ENCODE results near the gene CX3CR1.

GRCh38 chr3:39268549-39268900 lies 11.3 kb downstream of the CX3CR1 start:
- TF ChIP-seq, protein P1, sequence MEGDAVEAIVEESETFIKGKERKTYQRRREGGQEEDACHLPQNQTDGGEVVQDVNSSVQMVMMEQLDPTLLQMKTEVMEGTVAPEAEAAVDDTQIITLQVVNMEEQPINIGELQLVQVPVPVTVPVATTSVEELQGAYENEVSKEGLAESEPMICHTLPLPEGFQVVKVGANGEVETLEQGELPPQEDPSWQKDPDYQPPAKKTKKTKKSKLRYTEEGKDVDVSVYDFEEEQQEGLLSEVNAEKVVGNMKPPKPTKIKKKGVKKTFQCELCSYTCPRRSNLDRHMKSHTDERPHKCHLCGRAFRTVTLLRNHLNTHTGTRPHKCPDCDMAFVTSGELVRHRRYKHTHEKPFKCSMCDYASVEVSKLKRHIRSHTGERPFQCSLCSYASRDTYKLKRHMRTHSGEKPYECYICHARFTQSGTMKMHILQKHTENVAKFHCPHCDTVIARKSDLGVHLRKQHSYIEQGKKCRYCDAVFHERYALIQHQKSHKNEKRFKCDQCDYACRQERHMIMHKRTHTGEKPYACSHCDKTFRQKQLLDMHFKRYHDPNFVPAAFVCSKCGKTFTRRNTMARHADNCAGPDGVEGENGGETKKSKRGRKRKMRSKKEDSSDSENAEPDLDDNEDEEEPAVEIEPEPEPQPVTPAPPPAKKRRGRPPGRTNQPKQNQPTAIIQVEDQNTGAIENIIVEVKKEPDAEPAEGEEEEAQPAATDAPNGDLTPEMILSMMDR (IDR thresholded peaks at IDR 0.05; ENCODE audit: insufficient read depth, low read length): no peak
- TF ChIP-seq POLR2AphosphoS5 (IDR thresholded peaks at IDR 0.05; ENCODE audit: low read depth): no peak
- TF ChIP-seq, protein P2, sequence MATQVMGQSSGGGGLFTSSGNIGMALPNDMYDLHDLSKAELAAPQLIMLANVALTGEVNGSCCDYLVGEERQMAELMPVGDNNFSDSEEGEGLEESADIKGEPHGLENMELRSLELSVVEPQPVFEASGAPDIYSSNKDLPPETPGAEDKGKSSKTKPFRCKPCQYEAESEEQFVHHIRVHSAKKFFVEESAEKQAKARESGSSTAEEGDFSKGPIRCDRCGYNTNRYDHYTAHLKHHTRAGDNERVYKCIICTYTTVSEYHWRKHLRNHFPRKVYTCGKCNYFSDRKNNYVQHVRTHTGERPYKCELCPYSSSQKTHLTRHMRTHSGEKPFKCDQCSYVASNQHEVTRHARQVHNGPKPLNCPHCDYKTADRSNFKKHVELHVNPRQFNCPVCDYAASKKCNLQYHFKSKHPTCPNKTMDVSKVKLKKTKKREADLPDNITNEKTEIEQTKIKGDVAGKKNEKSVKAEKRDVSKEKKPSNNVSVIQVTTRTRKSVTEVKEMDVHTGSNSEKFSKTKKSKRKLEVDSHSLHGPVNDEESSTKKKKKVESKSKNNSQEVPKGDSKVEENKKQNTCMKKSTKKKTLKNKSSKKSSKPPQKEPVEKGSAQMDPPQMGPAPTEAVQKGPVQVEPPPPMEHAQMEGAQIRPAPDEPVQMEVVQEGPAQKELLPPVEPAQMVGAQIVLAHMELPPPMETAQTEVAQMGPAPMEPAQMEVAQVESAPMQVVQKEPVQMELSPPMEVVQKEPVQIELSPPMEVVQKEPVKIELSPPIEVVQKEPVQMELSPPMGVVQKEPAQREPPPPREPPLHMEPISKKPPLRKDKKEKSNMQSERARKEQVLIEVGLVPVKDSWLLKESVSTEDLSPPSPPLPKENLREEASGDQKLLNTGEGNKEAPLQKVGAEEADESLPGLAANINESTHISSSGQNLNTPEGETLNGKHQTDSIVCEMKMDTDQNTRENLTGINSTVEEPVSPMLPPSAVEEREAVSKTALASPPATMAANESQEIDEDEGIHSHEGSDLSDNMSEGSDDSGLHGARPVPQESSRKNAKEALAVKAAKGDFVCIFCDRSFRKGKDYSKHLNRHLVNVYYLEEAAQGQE (IDR thresholded peaks at IDR 0.05; ENCODE audit: insufficient replicate concordance, low read depth): no peak
